GM21367 (cell line): ENCODE measurements around the gene ALDH2.
"Not testable (repeated sequence)": the region's sequence is repeated elsewhere in the genome, so short reads cannot be mapped to it uniquely, and the experiment has no call there.

Source experiments
- ATAC-seq: cut with Tn5 transposase; IDR thresholded peaks from one replicate; pipeline ENCODE4 v1.9.1; 2021; ENCODE audit not compliant: unreplicated experiment

ALDH2 gene

DNA sequence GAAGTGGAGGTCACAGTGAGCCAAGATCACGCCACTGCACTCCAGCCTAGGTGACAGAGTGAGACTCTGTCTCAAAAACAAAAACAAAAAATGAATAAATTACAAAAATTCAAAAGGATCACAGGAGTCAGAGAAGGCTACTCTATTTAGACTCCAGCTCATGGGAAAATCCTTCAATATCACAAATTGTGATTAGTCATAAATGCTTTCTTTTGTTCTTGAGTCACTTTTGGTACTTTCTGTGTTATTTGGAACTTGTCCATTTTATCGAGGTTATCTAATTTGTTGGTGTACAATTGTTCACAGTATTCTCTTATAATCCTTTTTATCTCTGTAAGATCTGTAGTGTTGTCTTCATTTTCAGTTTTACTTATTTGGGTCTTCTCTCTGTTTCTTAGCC is 18.9 kb downstream of the ALDH2 start:
- ATAC-seq: no peak

DNA sequence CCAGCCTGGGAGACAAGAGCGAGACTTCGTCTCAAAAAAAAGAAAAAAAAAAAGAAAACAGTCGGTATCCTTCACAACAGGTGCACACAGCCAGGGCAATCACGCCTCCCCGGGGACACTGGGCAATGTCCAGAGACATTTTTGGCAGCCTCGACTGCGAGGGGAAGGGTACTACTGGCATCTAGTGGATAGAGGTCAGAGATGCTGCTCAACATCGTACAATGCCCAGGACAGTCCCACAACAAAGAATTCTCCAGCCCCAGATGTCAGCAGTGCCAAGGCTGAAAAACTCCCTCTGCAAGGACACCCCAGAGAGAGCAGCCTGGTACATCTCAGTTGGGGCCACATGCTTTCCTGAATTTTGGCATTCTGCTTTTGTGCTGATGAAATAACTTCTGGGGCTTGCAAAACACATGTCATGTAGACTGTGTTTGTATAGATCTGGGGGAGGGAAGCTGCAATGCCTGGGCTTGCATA is 21.5 kb downstream of the ALDH2 start:
- ATAC-seq: no peak

DNA sequence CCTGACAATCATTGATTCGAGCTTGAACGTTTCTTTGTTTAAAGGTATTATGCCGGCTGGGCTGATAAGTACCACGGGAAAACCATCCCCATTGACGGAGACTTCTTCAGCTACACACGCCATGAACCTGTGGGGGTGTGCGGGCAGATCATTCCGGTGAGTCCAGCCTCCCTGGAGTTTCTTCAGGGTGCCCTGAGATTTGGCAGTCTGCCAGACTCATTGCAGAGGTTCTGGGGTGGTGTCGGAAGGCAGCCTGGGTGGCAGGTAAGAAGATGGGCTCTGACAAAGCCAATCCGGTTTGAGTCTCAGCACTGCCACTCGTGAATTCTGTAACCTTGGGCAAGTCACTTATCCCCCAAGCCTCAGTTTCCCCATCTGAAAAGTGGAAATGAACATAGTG is 23.0 kb downstream of the ALDH2 start:
- no peak for ATAC-seq

DNA sequence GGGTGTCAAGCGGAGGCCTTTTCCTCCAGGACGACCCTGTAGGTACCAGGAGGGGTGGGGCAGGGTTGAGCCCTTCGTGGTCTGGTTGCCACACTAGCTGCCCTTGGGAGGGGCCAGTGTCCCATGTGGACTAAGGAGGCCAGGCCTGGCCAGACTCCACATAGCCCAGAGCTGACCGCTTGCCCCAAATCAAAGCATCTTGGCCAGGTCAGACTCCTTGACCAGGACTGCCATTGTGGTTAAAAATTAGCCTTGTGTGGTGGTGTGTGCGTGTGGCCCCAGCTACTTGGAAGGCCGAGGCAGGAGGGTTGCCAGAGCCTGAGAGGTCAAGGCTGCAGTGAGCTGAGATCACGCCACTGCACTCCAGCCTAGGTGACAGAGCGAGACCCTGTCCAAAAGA is 24.8 kb downstream of the ALDH2 start:
- ATAC-seq: no peak

DNA sequence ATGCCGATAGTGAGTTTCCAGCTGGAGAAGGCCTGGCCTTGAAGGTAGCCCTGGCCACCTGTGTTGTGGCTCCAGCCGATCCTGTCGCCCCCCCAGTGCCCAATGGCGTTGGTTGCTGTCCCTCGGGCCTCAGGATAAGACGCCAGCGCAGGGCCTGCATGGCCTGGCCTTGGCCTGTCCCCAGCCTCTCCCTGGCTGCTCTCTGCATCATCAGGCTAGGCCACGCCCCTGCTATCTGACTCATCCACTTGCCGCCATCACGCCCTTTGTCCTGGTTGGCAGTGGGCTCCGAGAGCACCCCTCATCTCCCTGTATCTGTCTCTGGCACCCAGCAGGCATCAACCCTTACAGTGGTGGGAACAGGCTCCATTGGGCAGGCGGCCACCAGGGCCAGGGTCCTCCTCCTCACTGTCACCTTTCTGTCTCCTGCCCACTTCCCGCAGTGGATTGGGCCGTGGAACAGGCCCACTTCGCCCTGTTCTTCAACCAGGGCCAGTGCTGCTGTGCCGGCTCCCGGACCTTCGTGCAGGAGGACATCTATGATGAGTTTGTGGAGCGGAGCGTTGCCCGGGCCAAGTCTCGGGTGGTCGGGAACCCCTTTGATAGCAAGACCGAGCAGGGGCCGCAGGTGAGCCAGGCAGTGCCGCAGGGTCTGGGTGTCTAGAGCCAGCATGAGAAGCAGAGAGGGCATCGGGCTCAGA is 25.6 kb downstream of the ALDH2 start:
- ATAC-seq: no peak

GRCh38 chr12:111792856-111793235 is 26.1 kb downstream of the ALDH2 start:
- ATAC-seq: no peak

- ATAC-seq: no peak
Observed at GRCh38 chr12:111798182-111798581, 31.4 kb downstream of the ALDH2 start.

GRCh38 chr12:111799758-111800157 is 33.0 kb downstream of the ALDH2 start:
- ATAC-seq: no peak

- ATAC-seq: no peak
Observed at GRCh38 chr12:111803038-111803626, 36.4 kb downstream of the ALDH2 start.

GRCh38 chr12:111803851-111804250 is 37.1 kb downstream of the ALDH2 start:
- ATAC-seq: no peak

- no peak for ATAC-seq
Observed at GRCh38 chr12:111806304-111806703, 39.6 kb downstream of the ALDH2 start.

DNA sequence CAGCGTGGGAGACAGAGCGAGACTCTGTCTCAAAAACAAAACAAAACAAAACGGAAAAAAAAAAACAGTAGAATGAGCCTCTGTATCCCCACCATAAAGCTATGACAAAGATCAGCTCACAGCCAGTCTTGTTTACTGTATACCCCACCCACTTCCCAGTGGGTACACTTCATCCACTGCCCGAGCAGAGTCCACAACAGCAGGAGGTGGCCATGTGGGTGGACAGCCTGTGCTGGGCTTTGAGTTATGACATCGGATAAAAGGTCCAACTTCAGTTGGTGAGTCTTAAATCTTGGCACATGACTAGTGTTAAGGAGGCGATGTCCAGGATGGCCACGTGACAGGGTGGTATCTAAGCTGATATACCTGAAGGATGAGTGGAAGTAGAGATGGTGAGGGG is 40.5 kb downstream of the ALDH2 start:
- no peak for ATAC-seq

GRCh38 chr12:111812881-111813741 is 46.4 kb downstream of the ALDH2 start:
- ATAC-seq: peak; percentile 73

DNA sequence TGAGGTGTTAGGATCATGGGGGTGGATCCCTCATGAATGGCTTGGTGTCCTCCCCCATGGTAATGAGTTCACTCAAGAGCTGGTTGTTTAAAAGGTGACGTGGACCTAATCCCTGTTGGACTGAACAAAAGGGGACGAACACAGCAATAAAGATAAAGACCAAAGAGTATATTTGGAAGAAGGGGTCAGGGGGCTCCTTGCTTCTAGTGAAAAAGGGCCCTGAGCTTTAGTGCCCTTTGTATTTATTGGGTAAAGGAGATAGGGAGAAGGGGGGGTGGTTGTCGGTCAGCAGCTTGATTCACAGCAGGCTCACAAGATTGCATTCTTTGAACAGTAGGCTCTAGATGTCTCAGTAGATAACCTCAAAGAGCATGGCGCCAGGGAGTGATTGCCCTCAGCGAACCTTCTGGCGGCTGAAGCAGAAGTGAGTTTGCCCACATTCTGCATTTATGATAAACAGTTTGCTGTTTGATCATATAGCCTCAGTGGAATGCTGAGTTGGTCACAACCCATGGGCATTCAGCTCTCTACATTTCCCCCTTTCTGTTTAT is 49.4 kb downstream of the ALDH2 start:
- no peak for ATAC-seq

DNA sequence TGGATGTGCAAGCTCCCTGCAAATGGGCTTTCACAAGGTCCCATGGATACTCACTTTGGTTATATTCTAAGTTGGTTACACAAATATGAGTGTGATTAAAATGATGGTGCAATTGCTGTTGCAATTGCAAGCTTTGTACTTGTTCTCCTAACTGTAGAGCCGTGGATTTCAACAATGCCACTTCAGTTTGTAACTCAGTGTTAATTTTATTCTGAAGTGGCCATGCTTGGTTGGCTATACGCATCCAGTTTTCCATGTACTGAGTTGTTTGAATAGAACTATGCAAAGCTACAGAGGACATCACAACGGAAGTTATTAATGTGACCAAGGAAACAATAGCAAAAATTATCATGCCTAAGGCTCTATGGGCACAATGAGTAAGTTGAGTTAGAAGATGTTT is 50.2 kb downstream of the ALDH2 start:
- not testable (repeated sequence) for ATAC-seq

- ATAC-seq: no peak
Observed at GRCh38 chr12:111818340-111818739, 51.6 kb downstream of the ALDH2 start.

- ATAC-seq: no peak
Observed at GRCh38 chr12:111819191-111820158, 52.7 kb downstream of the ALDH2 start.

DNA sequence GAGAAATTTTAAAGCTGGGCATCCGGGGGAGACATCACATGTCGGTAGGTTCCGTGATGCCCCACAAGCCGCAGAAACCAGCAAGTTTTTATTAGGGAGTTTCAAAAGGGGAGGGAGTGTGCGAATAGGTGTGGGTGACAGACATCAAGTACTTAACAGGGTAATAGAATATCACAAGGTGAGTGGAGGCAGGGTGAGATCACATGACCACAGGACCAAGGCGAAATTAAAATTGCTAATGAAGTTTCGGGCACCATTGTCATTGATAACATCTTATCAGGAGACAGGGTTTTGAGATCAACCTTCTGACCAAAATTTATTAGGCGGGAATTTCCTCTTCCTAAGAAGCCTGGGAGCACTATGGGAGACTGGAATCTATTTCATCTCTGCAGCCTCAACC is 54.1 kb downstream of the ALDH2 start:
- ATAC-seq: not testable (repeated sequence)

DNA sequence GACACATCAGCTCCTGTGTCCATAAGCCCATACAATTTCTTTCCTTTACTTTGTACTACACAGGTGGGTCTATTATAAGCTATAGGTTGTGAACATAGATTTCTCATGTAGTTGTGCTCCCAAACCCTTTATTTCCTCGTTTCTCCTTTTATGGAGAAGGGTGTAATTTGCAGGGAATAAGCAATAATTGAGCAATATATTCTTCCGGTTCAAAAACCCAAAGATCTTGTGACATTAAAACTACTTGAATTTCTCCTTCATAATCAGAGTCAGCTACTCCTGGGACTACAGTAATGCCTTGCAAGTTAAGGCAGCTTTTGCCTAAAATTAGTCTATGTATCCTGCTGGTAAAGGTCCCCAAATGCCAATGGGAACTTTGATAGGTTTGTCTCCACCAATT is 56.2 kb downstream of the ALDH2 start:
- ATAC-seq: no peak

DNA sequence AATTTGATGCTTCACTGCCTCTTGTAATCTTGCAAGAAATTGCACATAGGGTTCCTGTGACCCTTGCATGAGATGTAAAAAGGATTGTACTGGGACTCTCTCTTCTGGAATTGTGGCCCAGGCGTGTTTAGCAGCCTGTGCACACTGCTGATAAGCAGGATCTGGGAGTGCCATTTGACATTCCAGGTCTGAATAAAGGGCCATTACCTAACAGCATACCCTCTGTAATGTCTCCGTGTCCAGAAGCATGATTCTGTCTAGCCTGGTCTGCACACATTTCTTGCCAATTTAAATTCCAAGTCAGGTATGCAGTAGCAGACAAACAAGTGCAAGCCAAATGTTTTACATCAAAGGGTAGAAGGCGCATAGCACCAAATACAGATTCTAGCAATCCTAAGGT is 57.2 kb downstream of the ALDH2 start:
- ATAC-seq: no peak
